Thyroid gland (tissue), 4 donors: Measurements from ENCODE around the gene KICS2. TPM values are rescaled to one million over a fixed set of nuclear protein-coding genes. Genes with fewer than 3 reads are reported as not detected.

ENCODE experiments used
- DNase-seq, 2 donors: peaks; one replicate each; pipeline ENCODE4 v3.0.0-alpha.2; 2019
- H3K27ac ChIP-seq, 3 donors: fragments of 200-600 bp; sonication (generic); 1 replicate in 2 of 3; 2 replicates in 1 of 3; pipeline ENCODE4 v1.5.1; 2016 to 2019; ENCODE audit warnings: mild to moderate bottlenecking in 1 of 3, moderate library complexity in 1 of 3
- H3K27me3 ChIP-seq: fragments of 200-600 bp; sonication (generic); one replicate; pipeline ENCODE4 v1.5.1; 2019
- H3K36me3 ChIP-seq, 2 donors: fragments of 200-600 bp; sonication (generic); one replicate each; pipeline ENCODE4 v1.5.1; 2016 to 2019
- H3K4me1 ChIP-seq, 2 donors: fragments of 200-600 bp; sonication (generic); one replicate each; pipeline ENCODE4 v1.5.1; 2017 to 2019
- H3K4me3 ChIP-seq, 3 donors: fragments of 200-600 bp; sonication (generic); replicated peaks in 1 of 3; 1 replicate in 2 of 3; 2 replicates in 1 of 3; pipeline ENCODE4 v1.5.1; 2016; ENCODE audit warnings: mild to moderate bottlenecking in 1 of 3
- H3K9me3 ChIP-seq: fragments of 200-600 bp; sonication (generic); one replicate; pipeline ENCODE4 v1.5.1; 2017
- CTCF ChIP-seq, 6 experiments: fragments of 200-600 bp in 3 of 6; fragments of 450-650 bp in 3 of 6; sonication (generic) in 3 of 6; IDR thresholded peaks; one replicate each; pipeline ENCODE4 v1.5.1; 2016 to 2019; ENCODE audit warnings: antibody characterized with exemption in 6 of 6, mild to moderate bottlenecking in 2 of 6, inconsistent platforms in 1 of 6, moderate library complexity in 1 of 6
- POLR2A ChIP-seq, 2 donors: fragments of 450-650 bp; IDR thresholded peaks; one replicate each; pipeline ENCODE4 v1.6.1; 2017; ENCODE audit warnings: antibody characterized with exemption in 2 of 2, mild to moderate bottlenecking in 2 of 2, moderate library complexity in 1 of 2
- WGBS, 2 donors: methylation state at CpG; one replicate each; pipeline ENCODE4 v1.1.5; 2017; 5-methylcytosine and 5-hydroxymethylcytosine counted together
- intact Hi-C: fragments of 100-400 bp; cut with DNase I; formaldehyde crosslinking; loops from one replicate; pipeline ENCODE4 v1.15.1; 2023
- total RNA-seq, 4 donors: library from RNA; depleted of rRNA; stranded (reverse); fragments of >200 nt; gene quantifications; one replicate each; pipeline ENCODE4 v1.2.3, GENCODE V29; 2016

The KICS2 gene
- total RNA-seq, 4 donors from 2014 or later: 11.9 to 20.0 (median 18.6) TPM

GRCh38 chr12:64252681-64253080, 30.6 kb upstream of the KICS2 start:
- Histone ChIP-seq H3K9me3 (no peaks in the 10 kb centered on the region), H3K27ac (no peak overlapping the region), H3K27me3 (no peaks in the 10 kb centered on the region), H3K4me1 (no peaks in the 10 kb centered on the region), H3K4me3 (no peak overlapping the region), H3K36me3 (no peaks in the 10 kb centered on the region)
- DNase-seq: no peak
- TF ChIP-seq CTCF (IDR thresholded peaks at IDR 0.05) (no peak), POLR2A (IDR thresholded peaks at IDR 0.05) (no peak)
- intact Hi-C loops: no loop called here
- 74 to 76% methylated on average over 3 of the region's 3 CpGs for WGBS, 2 donors

GRCh38 chr12:64243809-64244208, 21.7 kb upstream of the KICS2 start:
- no peak for DNase-seq
- Histone ChIP-seq H3K4me1 (no peaks in the 10 kb centered on the region), H3K27me3 (no peaks in the 10 kb centered on the region), H3K36me3 (no peaks in the 10 kb centered on the region), H3K4me3 (no peak overlapping the region), H3K27ac (no peak overlapping the region), H3K9me3 (no peaks in the 10 kb centered on the region)
- no peak for TF ChIP-seq POLR2A (IDR thresholded peaks at IDR 0.05)
- 84 to 90% methylated on average over 4 of the region's 4 CpGs for WGBS, 2 donors
- intact Hi-C loops: no loop called here

GRCh38 chr12:64240781-64241180, 18.7 kb upstream of the KICS2 start:
- Histone ChIP-seq H3K27ac (no peak overlapping the region), H3K4me3 (no peak overlapping the region), H3K4me1 (no peaks in the 10 kb centered on the region), H3K9me3 (no peaks in the 10 kb centered on the region), H3K27me3 (no peaks in the 10 kb centered on the region), H3K36me3 (no peaks in the 10 kb centered on the region)
- no peak for TF ChIP-seq POLR2A (IDR thresholded peaks at IDR 0.05)
- TF ChIP-seq CTCF (IDR thresholded peaks at IDR 0.05): no peak
- no peak for DNase-seq
- 70 to 76% methylated on average over 3 of the region's 3 CpGs for WGBS, 2 donors
- intact Hi-C loops: no loop called here

- H3K4me3 ChIP-seq: no peak overlapping the region
- H3K9me3 ChIP-seq: no peaks in the 10 kb centered on the region
- H3K27ac ChIP-seq: no peak overlapping the region
- H3K4me1 ChIP-seq: no peaks in the 10 kb centered on the region
- H3K36me3 ChIP-seq: no peaks in the 10 kb centered on the region
- no peaks in the 10 kb centered on the region for H3K27me3 ChIP-seq
- intact Hi-C loops: loop anchor here (10.0 kb wide), 1 partner anchor 53 kb away; no protein-coding TSS in a partner anchor
- DNase-seq: no peak
- TF ChIP-seq CTCF (IDR thresholded peaks at IDR 0.05): no peak
- no peak for TF ChIP-seq POLR2A (IDR thresholded peaks at IDR 0.05)
Measured at GRCh38 chr12:64237382-64237781, 15.3 kb upstream of the KICS2 start.

GRCh38 chr12:64236549-64236948, 14.5 kb upstream of the KICS2 start:
- intact Hi-C loops: loop anchor here (10.0 kb wide), 1 partner anchor 52 kb away; no protein-coding TSS in a partner anchor
- DNase-seq: peak; percentile 32 to 42
- H3K4me3 ChIP-seq: no peak overlapping the region

More at GRCh38 chr12:64236549-64236948, 14.5 kb upstream of the KICS2 start:
- H3K27me3 ChIP-seq: no peaks in the 10 kb centered on the region
- H3K9me3 ChIP-seq: no peaks in the 10 kb centered on the region
- no peak overlapping the region for H3K27ac ChIP-seq
- no peaks in the 10 kb centered on the region for H3K36me3 ChIP-seq
- TF ChIP-seq POLR2A (IDR thresholded peaks at IDR 0.05): no peak
- peak in 4 of 6 experiments; percentile 12 to 45 (median 34) for TF ChIP-seq CTCF (IDR thresholded peaks at IDR 0.05)
- H3K4me1 ChIP-seq: no peaks in the 10 kb centered on the region
